ENCODE results near the gene CCDC14.
"Not testable (repeated sequence)": the region's sequence is repeated elsewhere in the genome, so short reads cannot be mapped to it uniquely, and the experiment has no call there.

Gene CCDC14

DNA sequence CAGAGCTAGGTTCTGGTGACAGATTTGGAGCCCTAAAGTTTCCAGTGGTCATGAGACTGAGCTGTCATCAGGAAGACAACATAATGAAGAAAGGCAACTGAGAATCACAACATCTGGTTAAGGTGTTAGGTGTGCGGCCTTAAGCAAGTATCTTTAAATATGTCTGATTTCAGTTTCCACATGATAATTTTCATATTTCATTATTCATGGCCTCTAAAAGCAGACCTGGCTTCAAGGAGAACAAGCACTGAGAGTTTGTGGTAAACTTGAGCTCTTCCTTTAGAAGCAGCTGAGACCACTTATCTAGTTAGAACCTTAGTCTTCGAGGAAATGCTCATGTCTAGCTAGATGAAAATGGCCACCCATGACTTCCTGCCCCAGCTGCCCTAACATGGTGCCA is 51.2 kb downstream of the CCDC14 start:
- DNase-seq (ENCODE audit: low read depth in 3 of 3): no peak

DNA sequence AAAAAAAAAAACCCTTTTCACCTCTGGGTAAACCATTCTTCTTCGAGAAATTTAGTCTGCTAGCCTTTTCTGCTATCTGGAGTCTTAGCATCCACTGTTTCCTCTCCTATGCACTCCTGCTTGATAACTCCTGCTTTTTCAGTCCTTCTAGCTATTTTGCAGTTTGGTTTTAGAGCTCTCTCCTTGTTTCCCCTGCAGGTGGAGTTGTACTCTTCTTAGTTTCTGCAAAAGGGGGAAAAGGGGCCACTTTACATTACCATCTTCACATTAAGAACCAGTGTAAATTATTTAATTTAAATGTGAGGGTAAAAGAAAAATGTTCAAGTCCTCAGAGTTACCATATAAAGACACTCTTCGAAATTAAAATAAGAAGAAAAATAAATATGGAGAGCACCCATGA is 53.3 kb downstream of the CCDC14 start:
- no peak for DNase-seq (ENCODE audit: low read depth in 3 of 3)

DNA sequence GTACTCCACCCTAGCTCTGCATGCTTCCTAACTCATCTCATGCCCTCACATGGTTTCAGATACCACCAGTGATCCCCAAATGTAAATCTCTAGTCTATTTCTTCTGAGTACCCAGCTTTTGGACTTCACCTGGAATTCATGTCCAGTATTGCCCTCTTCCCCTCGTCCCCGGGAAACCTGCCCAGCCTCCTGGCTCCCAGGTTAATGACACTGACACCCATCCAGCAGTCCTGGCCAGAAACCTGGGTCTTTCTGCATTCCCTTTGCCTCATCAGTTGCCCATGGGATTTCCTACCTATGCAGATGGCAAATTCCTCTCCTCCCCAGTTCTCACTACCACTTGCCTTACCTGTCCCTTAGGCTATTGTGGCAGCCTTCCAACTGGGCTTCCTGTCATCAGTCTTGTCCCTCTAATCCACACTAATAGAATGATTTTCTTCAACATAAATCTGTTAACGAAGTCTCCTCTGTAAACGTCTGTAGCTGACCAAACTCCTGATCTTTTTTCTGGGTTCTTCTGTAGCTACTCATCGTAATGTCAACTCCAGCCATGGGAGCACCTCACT is 61.6 kb downstream of the CCDC14 start:
- no peak for DNase-seq (ENCODE audit: low read depth in 3 of 3)

DNA sequence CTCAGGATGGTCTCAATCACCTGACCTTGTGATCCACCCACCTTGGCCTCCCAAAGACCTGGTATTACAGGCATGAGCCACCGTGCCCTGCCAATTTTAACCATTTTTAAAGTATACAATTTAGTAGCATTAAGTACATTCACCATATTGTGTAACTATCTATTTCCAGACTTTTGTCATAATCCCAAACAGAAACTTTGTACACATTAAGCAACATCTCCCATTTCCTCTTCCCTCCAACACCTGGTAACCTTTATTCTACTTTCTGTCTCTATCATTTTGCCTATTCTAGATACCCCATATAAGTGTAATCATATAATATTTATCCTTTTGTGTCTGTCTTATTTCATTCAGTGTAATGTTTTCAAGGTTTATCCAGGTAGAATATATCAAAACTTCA is 68.0 kb downstream of the CCDC14 start:
- no peak for DNase-seq (ENCODE audit: low read depth in 3 of 3)

DNA sequence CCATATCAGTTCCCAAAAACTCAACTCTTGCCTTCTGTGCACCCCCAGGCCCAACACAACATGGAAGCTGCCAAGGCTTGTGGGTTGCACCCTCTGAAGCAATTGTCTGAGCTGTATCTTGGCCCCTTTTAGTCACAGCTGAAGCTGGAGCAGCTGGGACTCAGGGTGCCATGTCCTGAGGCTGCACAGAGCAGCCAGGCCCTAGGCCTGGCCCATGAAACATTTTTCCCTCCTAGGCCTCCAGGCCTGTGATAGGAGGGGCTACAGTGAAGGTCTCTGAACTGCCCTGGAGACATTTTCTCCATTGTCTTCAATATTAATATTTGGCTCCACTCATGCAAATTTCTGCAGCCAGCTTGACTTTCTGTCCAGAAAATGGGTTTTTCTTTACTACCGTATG is 68.8 kb downstream of the CCDC14 start:
- no peak for DNase-seq (ENCODE audit: low read depth in 3 of 3)

DNA sequence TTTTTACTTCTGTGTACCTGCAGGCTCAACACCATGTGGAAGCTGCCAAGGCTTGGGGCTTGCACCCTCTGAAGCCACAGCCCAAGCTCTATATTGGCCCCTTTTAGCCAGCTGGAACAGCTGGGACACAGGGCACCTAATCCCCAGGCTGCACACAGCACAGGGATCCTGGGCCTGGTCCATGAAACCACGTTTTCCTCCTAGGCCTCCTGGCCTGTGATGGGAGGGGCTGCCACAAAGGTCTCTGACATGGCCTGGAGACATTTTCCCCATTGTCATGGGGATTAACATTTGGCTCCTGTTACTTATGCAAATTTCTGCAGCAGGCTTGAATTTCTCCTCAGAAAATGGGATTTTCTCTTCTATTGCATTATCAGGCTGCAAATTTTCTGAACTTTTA is 70.0 kb downstream of the CCDC14 start:
- not testable (repeated sequence) for DNase-seq (ENCODE audit: low read depth in 3 of 3)

DNA sequence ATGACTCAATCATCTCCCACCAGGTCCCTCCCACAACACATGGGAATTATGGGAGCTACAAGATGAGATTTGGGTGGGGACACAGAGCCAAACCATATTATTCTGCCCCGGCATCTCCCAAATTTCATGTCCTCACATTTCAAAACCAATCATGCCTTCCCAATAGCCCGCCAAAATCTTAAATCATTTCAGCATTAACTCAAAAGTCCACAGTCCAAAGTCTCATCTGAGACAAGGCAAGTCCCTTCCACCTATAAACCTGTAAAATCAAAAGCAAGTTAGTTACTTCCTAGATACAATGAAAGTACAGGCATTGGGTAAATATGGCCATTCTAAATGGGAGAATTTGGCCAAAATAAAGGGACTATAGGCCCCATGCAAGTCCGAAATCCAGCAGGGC is 70.9 kb downstream of the CCDC14 start:
- not testable (repeated sequence) for DNase-seq (ENCODE audit: low read depth in 3 of 3)

DNA sequence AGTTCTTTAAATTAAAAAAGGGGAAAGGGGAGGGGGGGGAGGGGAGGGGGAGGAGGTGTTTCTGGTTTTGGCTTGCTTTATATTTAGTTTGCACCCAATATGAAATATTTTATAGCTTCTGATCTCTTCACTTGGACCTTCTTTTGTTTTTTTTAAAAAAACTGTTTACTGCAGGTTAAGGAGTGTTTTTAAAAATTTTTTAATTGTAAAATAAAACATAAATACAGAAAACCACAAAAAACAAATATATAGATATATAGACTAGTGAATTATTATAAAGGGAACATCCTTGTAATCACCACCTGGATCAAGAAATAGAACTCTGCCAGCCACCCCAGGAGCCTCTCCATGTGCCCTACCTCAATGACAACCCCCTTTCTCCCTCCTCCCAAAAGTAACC is 76.0 kb downstream of the CCDC14 start:
- DNase-seq (ENCODE audit: low read depth in 3 of 3): no peak

DNA sequence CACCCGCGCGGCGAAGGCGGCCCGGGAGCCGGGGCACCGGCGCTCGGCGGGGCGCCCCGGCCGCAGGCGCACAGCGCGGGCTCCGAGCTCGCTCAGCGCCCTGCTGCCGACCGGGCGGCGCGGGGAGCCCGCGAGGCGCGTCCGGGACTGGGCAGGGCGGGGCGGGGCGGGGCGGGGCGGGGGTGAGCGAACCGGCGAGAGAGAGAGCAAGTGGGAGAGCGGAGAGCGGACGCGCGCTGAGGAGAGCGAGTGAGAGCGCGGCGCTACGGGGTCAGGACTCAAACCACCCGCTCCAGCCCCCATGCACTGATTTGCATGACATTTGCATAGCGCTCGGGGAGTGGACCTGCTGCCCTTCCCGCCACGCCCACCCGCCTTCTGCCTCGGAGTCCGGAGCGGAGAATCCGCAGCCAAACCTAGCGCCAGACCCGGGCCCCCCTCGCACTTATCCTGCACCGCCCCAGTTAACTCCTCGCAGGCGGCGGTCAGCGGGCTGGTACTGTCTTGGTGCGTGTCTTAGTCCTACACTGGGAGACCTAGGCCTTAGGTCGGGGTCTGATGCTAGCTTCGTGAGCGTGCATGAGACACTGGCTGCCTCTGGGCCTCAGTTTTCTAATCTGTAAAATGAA is 76.7 kb downstream of the CCDC14 start, which contains the start of gene MYLK:
MYLK (minus strand) TSS at position 130 of the 629 bp plus-strand sequence. CDS start 90,491 bp downstream, outside the sequence.
- DNase-seq (ENCODE audit: low read depth in 3 of 3): peak in 2 of 3 experiments; percentile 3 to 45

DNA sequence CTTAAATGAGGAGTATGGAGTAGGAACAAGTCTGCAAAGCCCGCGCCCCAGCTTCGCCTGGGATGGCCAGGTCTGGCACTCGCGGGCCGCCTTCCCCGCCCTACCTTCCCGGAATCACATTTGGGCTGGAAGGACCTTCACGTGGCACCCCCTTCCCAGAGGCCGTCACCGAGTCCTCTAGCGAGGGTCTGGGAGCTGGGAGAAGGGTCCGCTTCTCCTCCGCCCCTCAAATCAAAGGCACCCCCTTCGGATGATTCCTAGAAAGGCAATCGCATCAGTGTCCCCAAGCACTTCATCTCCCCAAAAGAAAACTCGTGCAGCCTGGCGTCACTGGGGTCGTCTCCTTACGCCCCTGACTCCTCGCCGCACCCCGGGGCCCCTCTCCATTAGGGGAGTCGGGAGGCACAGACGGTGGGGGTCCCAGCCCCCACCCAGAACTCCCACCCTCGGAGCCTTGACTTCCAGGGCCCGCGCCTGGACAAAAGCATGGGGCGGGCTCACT is 77.3 kb downstream of the CCDC14 start:
- no peak for DNase-seq (ENCODE audit: low read depth in 3 of 3)

DNA sequence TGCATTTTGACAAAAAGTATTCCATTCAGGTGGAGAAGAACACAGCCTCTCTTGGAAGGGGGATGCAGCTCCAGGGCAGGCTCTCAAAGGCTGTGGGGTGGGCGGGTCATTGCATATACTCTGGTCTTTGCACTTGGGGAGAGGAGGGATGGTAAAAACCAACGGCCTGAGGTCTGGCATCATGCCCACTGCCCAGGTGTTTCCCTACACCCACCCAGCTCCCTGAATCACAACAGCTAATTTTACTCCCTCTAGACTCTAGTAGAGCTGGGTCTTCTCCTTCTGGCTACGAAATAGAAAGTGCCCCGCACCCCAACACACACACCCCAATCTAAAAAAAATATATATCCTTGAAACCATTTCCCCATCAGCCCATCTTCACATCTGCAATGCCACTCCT is 77.9 kb downstream of the CCDC14 start:
- no peak for DNase-seq (ENCODE audit: low read depth in 3 of 3)

DNA sequence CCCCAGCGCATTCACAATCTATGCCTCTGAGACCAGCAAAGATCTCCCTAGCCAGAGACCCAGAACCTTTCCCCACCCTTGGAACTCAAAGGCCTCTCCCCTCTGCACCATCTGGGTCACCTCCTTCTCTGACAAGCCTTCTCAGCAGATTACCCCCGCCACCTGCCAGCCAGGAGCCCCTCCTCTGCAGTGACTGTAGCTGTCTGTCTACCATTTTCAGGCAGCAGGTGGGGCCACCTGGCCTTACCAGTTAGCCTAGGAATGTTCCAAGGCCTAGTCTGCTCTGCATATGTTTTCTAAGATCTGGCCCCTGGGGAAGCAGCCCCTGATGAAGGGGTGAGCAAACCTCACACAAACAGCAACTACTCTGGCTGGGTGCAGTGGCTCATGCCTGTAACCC is 79.3 kb downstream of the CCDC14 start:
- DNase-seq (ENCODE audit: low read depth in 3 of 3): no peak

DNA sequence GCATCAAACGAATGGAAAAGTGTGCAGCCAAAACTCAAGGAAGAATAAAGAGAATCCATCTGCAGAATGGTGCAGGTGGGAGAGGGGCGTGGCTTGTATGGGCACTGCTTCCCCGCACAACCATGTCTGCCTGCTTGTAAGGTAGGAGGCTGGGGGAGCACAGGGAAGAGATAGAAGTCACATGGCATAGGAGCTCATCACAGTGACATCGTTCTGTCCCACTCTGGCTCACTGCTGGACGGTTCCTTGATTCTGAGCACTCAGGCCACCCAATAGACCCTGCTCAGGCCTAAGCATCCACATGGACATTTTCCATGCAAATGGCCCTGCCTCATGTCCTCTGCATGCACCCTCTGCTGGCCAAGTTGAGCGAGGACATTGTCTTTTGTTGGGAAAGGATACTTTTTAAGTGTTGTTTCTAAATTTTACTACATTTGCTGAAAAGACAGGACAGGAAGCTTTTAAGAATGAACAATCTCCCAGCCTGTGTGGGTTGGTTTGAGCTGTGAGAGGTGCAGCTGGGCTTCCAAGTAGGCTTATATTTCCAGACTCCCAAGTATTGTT is 79.9 kb downstream of the CCDC14 start:
- no peak for DNase-seq (ENCODE audit: low read depth in 3 of 3)

DNA sequence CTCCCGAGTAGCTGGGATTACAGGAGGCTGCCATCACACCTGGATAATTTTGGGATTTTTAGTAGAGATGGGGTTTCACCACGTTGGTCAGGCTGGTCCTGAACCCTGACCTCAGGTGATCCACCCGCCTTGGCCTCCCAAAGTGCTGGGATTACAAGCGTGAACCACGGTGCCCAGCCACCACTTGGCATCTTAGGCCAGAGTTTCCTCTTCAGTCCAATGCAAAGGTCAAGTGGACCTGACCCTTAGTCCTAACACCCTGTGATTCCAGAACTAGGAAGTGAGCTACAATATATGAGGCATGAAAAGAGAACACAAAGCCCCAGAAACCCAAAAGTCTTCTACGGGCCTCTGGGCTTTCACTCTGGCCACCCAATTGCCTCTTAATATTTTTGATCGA is 82.2 kb downstream of the CCDC14 start:
- no peak for DNase-seq (ENCODE audit: low read depth in 3 of 3)

DNA sequence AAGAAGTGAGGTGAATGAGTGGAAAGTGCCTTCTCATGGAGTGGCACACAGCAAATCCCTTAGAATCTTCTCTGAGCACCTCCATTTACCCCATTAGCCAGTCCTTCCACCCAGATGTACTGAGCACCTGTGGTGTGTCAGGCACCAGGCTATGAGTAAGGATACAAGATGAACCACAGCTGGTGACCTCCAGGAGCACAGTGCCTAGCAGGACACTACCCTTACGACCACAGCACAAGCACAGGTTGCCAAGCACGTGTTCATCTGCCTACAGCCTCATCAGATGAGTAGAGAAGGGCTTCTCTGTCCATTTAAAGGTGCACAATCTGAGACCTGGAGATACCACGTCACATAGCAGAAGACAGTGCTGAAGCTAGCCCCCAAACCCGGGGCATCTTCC is 83.1 kb downstream of the CCDC14 start:
- DNase-seq (ENCODE audit: low read depth in 3 of 3): no peak

DNA sequence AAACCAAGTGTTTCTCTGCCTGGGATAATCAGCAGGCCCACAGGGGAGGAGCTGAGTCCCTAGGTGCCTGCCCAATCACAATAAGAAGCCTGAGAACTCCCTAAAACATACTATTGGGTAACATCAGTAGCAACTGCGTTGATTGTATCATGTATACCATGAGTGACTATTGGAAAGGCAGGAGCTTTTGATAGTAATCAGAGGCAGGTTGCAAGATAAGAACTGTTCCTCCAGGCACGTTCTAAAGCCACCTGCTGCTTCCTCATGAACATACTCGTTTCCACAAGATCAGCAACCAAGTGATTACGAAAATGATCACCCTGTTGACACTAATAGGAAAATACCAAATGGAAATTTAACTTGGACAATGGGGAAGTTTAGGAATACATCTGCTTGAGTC is 83.6 kb downstream of the CCDC14 start:
- DNase-seq (ENCODE audit: low read depth in 3 of 3): no peak

DNA sequence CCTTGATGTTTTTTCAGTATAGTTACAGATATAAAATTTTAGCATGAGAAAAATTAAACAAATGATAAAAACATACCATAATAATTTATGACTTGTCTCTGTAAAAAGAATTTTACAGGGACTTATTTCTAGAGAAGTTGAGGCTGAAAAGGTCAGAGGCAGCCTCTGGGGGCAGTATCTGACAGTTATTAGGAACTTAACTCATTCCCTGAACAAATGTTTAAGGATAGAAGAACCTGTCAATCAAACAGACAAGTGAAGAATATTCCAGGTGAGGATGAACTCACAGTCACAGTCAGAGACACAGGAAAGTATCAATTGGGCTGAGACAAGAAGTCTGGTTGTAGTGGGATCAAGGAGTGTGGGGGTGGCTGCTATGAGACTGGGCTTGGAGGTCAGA is 84.2 kb downstream of the CCDC14 start:
- no peak for DNase-seq (ENCODE audit: low read depth in 3 of 3)

DNA sequence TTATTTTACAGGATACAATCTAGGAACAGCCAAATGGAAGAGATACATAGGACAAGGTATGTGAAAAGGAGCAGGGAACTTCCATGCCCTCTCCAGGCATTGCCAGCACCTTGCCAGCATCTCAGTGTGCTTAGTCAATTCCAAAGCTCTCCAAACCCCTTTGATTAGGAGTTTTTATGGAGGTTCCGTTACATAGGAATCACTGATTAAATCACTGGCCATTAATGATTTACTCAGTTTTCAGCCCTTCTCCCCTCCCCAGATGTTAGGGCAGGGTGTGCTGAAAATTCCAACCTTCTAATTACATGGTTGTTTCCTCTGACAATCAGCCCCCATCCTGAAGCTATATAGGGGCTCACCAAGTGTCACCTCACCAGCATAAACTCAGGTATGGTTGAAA is 88.4 kb downstream of the CCDC14 start:
- no peak for DNase-seq (ENCODE audit: low read depth in 3 of 3)

DNA sequence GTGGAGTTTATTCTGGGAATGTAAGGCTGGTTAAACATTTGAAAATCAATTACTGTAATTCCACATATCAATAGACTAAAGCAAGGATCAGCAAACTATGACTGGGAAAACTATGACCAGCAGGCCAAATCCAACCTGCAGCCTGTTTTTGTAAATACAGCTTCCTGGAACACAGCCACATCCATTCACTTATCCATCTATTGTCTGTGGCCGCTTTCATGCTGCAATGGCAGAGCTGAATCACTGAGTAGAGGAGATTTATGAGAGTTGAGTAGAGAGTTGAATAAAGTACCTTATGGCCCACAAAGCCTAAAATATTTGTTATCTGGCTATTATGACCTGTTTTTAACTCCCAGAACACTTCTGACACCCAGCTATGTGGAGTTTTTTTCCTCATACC is 89.1 kb downstream of the CCDC14 start:
- no peak for DNase-seq (ENCODE audit: low read depth in 3 of 3)

DNA sequence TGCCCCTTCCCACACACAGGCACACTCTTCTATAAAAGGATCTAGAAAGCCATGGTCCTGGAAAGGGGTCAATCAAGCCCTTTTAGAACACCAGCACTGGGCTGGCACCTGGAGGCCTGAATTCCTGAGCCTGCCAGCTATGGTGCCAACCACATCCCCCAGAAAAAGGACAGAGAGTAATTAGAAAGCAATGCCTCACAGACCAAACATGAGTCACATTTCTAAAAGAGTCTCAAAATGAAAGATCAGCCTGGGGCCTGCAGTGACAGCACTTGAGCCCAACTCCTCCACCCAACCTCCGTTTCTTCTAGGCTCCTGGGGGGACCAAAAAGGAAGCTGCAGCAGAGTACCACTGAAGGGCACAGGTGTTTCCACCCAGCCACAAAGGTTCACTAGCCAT is 91.0 kb downstream of the CCDC14 start:
- no peak for DNase-seq (ENCODE audit: low read depth in 3 of 3)

DNA sequence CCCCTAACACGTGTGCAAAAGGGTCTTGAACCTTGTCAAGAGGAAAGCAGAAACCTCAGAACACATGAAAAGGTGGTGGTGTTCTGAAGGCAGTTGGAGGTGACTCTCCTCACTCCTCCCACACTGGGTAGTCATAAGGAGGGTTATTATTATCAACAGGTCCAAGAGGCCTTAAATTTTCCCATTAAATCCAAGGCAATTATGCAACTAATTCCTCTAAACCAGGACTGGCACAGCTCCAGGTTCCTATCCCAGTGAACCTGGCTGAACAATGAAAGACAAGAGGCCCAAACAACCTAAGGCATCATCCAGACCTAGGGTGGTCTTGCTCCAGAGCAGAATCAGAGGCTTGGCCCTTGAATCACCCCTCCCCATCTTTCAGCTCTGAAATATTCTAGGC is 91.9 kb downstream of the CCDC14 start:
- no peak for DNase-seq (ENCODE audit: low read depth in 3 of 3)

DNA sequence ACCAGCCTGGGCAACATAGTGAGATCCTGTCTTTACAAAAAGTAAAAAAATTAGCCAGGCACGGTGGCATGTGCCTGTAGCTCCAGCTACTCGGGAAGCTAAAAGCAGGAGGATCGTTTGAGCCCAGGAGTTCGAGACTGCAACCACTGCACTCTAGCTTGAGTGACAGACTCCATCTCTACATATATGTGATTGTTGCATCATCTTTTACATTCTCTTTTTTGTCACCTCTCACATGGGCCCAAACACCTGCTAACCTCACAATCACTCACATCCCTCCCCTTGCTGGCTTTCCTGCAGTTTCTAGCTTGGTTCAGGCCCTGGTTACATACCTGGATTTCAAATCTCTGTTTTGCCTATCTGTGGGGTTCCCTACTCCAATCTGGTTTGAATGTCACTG is 96.3 kb downstream of the CCDC14 start:
- no peak for DNase-seq (ENCODE audit: low read depth in 3 of 3)
